ENCODE results near the gene SDCBP2. TPM values are rescaled to one million over a fixed set of nuclear protein-coding genes. Genes with fewer than 3 reads are reported as not detected.
A peak's percentile ranks its signal among the peaks of the same experiment; 100 is the strongest.

Gene SDCBP2
- total RNA-seq, 1 donor from 2014 or later: 4.0 TPM

DNA sequence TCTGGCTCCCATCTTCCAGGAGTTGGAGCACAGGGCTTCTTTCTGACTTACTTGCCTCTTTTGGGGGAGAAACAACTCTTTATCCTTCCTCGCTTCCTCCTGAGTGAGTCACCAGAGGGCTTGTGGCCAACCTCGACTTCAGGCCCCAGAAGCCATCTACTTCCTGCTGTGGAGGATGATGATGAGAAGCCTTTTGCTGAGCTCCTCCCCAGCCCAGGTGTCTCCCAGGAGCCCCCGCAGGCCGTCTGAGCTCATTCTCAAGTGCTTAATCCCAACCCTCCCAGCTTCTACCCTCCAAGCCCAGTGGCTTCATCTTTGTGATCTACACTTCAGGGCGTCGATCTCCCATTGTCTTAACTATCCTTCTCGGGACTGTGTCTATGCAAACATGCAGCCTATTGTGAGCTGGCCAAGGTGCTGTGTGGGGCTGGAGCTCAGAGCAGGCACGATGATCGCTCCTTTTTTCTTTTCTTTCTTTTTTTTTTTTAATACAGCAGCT lies 27.9 kb downstream of the SDCBP2 start:
- no peak for DNase-seq
- H3K27ac Mint-ChIP-seq (ENCODE audit: unreplicated experiment): peak overlapping the region; percentile 55
- TF ChIP-seq, protein P1, sequence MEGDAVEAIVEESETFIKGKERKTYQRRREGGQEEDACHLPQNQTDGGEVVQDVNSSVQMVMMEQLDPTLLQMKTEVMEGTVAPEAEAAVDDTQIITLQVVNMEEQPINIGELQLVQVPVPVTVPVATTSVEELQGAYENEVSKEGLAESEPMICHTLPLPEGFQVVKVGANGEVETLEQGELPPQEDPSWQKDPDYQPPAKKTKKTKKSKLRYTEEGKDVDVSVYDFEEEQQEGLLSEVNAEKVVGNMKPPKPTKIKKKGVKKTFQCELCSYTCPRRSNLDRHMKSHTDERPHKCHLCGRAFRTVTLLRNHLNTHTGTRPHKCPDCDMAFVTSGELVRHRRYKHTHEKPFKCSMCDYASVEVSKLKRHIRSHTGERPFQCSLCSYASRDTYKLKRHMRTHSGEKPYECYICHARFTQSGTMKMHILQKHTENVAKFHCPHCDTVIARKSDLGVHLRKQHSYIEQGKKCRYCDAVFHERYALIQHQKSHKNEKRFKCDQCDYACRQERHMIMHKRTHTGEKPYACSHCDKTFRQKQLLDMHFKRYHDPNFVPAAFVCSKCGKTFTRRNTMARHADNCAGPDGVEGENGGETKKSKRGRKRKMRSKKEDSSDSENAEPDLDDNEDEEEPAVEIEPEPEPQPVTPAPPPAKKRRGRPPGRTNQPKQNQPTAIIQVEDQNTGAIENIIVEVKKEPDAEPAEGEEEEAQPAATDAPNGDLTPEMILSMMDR (IDR thresholded peaks at IDR 0.05; ENCODE audit: partially characterized antibody, unreplicated experiment): no peak
- H3K4me1 Mint-ChIP-seq (ENCODE audit: low read depth, unreplicated experiment): no peaks in the 10 kb centered on the region
- H3K4me3 Mint-ChIP-seq (ENCODE audit: unreplicated experiment): no peak overlapping the region
- peaks cover 6% of the 10 kb centered on the region for H3K9me3 Mint-ChIP-seq (ENCODE audit: unreplicated experiment)
- H3K36me3 Mint-ChIP-seq (ENCODE audit: unreplicated experiment): peaks cover 6% of the 10 kb centered on the region
- H3K27me3 Mint-ChIP-seq (ENCODE audit: unreplicated experiment): peaks cover 7% of the 10 kb centered on the region

DNA sequence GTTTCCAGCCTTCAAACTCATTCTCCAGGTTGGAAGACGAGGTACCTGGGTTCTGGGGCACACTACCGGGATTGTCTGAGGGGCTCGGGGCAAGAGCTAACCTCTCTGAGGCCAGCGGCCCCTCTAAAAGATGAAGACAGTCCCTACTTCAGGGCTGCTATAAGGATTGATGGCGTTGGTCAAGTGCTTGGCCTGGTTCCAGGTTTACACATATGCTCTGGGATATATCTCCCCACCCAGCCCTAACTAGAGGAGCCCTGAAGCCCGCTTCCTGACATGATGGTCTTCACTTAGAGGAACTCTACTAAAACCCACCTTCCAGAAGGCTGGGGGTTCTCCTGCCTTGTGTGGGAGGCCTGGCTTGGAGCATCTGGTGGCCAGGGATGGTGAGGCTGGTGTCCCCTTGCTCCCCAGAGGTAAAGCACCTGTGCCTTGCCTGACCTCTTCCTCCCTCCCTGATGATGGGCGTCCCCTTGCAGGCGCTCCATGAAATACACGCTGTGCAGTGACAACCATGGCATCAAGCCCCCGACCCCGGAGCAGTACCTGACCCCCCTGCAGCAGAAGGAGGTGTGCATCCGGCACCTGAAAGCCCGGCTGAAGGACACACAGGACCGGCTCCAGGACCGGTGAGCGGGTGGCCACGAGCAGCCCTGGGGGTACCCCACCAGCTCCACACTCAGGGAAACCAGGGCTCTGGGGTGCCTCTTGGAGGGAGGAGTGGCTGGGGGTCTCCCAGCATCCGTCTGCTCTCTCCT lies 28.7 kb downstream of the SDCBP2 start:
- no peak for DNase-seq
- no peaks in the 10 kb centered on the region for H3K4me1 Mint-ChIP-seq (ENCODE audit: low read depth, unreplicated experiment)
- H3K4me3 Mint-ChIP-seq (ENCODE audit: unreplicated experiment): no peak overlapping the region
- H3K27me3 Mint-ChIP-seq (ENCODE audit: unreplicated experiment): peaks cover 7% of the 10 kb centered on the region
- TF ChIP-seq, protein P1 (IDR thresholded peaks at IDR 0.05; ENCODE audit: partially characterized antibody, unreplicated experiment): no peak
- peaks cover 6% of the 10 kb centered on the region for H3K9me3 Mint-ChIP-seq (ENCODE audit: unreplicated experiment)
- no peak overlapping the region for H3K27ac Mint-ChIP-seq (ENCODE audit: unreplicated experiment)
- peaks cover 6% of the 10 kb centered on the region for H3K36me3 Mint-ChIP-seq (ENCODE audit: unreplicated experiment)

DNA sequence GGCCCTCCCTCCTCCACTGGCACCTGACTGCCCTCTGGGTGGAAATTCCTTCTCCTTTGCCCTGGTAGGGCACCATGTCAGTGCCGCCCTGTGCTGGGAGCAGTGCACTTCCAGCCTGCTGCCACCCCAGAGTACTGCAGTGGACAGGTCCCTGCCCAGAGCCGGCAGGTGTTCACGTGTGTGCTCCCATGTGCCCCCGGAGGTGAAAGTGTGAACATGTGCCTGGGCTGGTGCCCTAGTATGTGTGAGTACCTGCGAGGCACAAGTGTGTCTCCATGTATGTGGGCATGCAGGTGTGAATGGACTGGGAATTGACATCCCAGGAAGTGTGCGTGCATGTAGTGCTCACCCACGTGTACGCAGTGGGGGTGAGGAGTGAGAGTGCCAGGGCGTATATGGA lies 29.4 kb downstream of the SDCBP2 start:
- Mint-ChIP-seq H3K36me3 (ENCODE audit: unreplicated experiment) (peaks cover 6% of the 10 kb centered on the region), H3K27me3 (ENCODE audit: unreplicated experiment) (peaks cover 7% of the 10 kb centered on the region), H3K4me3 (ENCODE audit: unreplicated experiment) (no peak overlapping the region), H3K4me1 (ENCODE audit: low read depth, unreplicated experiment) (no peaks in the 10 kb centered on the region), H3K9me3 (ENCODE audit: unreplicated experiment) (peaks cover 4% of the 10 kb centered on the region), H3K27ac (ENCODE audit: unreplicated experiment) (no peak overlapping the region)
- TF ChIP-seq, protein P1 (IDR thresholded peaks at IDR 0.05; ENCODE audit: partially characterized antibody, unreplicated experiment): peak; percentile 20
- no peak for DNase-seq

DNA sequence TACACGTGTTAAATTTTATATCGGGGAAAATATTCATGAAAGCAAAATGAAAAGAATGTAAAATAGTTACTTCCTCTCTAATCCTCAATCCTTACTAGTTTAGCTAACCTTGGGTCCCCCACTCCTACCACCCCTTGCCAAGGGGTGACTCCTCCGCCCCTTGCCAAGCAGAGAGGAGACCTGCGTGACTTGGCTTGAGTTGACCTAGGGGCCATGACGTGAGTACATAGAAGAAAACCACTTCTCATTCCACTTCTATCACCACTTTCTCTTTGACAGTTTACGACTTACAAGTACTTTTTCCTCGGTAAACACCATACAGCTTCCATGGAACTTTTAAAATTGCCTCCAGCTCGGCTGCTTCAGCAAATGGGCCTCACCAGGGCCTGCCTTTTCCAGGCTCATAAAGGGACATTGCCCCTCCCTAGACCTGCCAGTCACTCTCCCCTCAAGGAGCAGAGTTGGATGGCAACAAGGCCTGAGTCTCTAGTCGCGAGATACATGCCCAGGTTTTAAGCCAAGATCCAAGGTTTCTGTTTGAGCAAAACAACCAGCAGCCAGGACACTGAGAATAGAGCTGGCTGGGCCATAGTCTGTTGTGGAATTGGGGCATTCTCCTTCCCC lies 29.9 kb downstream of the SDCBP2 start:
- no peaks in the 10 kb centered on the region for H3K4me1 Mint-ChIP-seq (ENCODE audit: low read depth, unreplicated experiment)
- peaks cover 7% of the 10 kb centered on the region for H3K27me3 Mint-ChIP-seq (ENCODE audit: unreplicated experiment)
- no peak for DNase-seq
- no peak overlapping the region for H3K4me3 Mint-ChIP-seq (ENCODE audit: unreplicated experiment)
- H3K9me3 Mint-ChIP-seq (ENCODE audit: unreplicated experiment): peaks cover 4% of the 10 kb centered on the region
- peaks cover 3% of the 10 kb centered on the region for H3K36me3 Mint-ChIP-seq (ENCODE audit: unreplicated experiment)
- TF ChIP-seq, protein P1 (IDR thresholded peaks at IDR 0.05; ENCODE audit: partially characterized antibody, unreplicated experiment): no peak
- no peak overlapping the region for H3K27ac Mint-ChIP-seq (ENCODE audit: unreplicated experiment)

DNA sequence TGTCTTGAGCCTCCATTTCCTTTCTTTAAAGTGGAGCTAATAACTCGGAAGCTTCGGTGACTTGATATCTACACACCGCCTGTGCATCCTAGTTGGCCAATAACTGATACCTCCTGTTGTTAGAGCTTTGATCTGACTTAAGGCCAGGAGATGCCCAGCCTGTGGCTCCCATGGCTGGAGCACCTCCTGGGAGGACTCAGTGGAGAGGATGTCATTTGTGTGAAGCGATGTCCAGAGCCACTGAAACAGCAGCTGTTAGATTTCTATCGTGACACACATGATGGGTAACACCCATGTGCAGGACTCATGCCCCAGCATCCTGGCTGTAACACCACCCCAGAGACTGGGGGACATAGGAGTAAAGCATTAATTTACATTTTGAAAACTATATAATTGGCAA lies 30.8 kb downstream of the SDCBP2 start:
- TF ChIP-seq, protein P1 (IDR thresholded peaks at IDR 0.05; ENCODE audit: partially characterized antibody, unreplicated experiment): no peak
- no peaks in the 10 kb centered on the region for H3K36me3 Mint-ChIP-seq (ENCODE audit: unreplicated experiment)
- peaks cover 4% of the 10 kb centered on the region for H3K9me3 Mint-ChIP-seq (ENCODE audit: unreplicated experiment)
- H3K27me3 Mint-ChIP-seq (ENCODE audit: unreplicated experiment): peaks cover 7% of the 10 kb centered on the region
- H3K4me1 Mint-ChIP-seq (ENCODE audit: low read depth, unreplicated experiment): no peaks in the 10 kb centered on the region
- H3K4me3 Mint-ChIP-seq (ENCODE audit: unreplicated experiment): no peak overlapping the region
- DNase-seq: no peak
- no peak overlapping the region for H3K27ac Mint-ChIP-seq (ENCODE audit: unreplicated experiment)
